ENCODE results near the gene ZFAND5. TPM values are rescaled to one million over a fixed set of nuclear protein-coding genes. Genes with fewer than 3 reads are reported as not detected.

Gene ZFAND5
- total and polyA plus RNA-seq, 2 experiments from 2014 or later, result 138 to 216 TPM

GRCh38 chr9:72309364-72310133 lies 55.5 kb downstream of the ZFAND5 start:
- Mint-ChIP-seq H3K4me3 (no peak overlapping the region), H3K36me3 (ENCODE audit: low read depth) (no peaks in the 10 kb centered on the region), H3K27ac (no peak overlapping the region; the same call in 1 of the 2 replicates), H3K9me3 (no peaks in the 10 kb centered on the region), H3K27me3 (ENCODE audit: insufficient read depth, low read depth, poor library complexity) (no peaks in the 10 kb centered on the region), H3K4me1 (peaks cover 1% of the 10 kb centered on the region; the same call in 2 of the 3 replicates)
- no peak overlapping the region for H3K4me3 ChIP-seq
- no peaks in the 10 kb centered on the region for H3K27me3 ChIP-seq (ENCODE audit: insufficient read depth)
- ATAC-seq (no peak), DNase-seq (ENCODE audit: low spot score) (no peak)
- TF ChIP-seq STAT1 (IDR thresholded peaks at IDR 0.05; ENCODE audit: unreplicated experiment), result no peak
- TF ChIP-seq POLR2AphosphoS5 (IDR thresholded peaks at IDR 0.05; ENCODE audit: low read depth), result no peak
- no peak for TF ChIP-seq NANOG (IDR thresholded peaks at IDR 0.05; ENCODE audit: borderline replicate concordance)
- H3K4me2 ChIP-seq, result no peak overlapping the region
- no peaks in the 10 kb centered on the region for H3K9me2 ChIP-seq (ENCODE audit: insufficient read depth)
- no peaks in the 10 kb centered on the region for H3K79me2 ChIP-seq (replicated peaks; ENCODE audit: insufficient read depth)
- H2AFZ ChIP-seq, result no peak overlapping the region
- H4K20me1 ChIP-seq (replicated peaks; ENCODE audit: insufficient read depth), result no peaks in the 10 kb centered on the region
- no peaks in the 10 kb centered on the region for H3F3A ChIP-seq (replicated peaks; ENCODE audit: low read depth)
- peaks cover 2% of the 10 kb centered on the region for H3K4me1 ChIP-seq (ENCODE audit: insufficient read depth)
- H3K36me3 ChIP-seq (ENCODE audit: insufficient read depth), result no peaks in the 10 kb centered on the region
- no peak overlapping the region for H3K27ac ChIP-seq (ENCODE audit: low read depth)

- Histone ChIP-seq H3K79me2 (replicated peaks; ENCODE audit: insufficient read depth) (no peaks in the 10 kb centered on the region), H3F3A (replicated peaks; ENCODE audit: low read depth) (no peaks in the 10 kb centered on the region), H3K27me3 (ENCODE audit: insufficient read depth) (no peaks in the 10 kb centered on the region), H2AFZ (no peak overlapping the region), H3K9me2 (ENCODE audit: insufficient read depth) (no peaks in the 10 kb centered on the region), H3K4me3 (no peak overlapping the region), H4K20me1 (replicated peaks; ENCODE audit: insufficient read depth) (no peaks in the 10 kb centered on the region), H3K4me2 (no peak overlapping the region), H3K27ac (ENCODE audit: low read depth) (no peak overlapping the region), H3K4me1 (ENCODE audit: insufficient read depth) (no peaks in the 10 kb centered on the region), H3K36me3 (ENCODE audit: insufficient read depth) (no peaks in the 10 kb centered on the region)
- Mint-ChIP-seq H3K4me3 (no peak overlapping the region), H3K4me1 (no peaks in the 10 kb centered on the region), H3K36me3 (ENCODE audit: low read depth) (no peaks in the 10 kb centered on the region), H3K27ac (no peak overlapping the region), H3K27me3 (ENCODE audit: insufficient read depth, low read depth, poor library complexity) (no peaks in the 10 kb centered on the region), H3K9me3 (no peaks in the 10 kb centered on the region)
- DNase-seq (ENCODE audit: low spot score) (no peak), ATAC-seq (no peak)
- TF ChIP-seq CREB1 (CRISPR knock-in tag; IDR thresholded peaks at IDR 0.05; ENCODE audit: low read depth), result no peak
- TF ChIP-seq, protein P1, sequence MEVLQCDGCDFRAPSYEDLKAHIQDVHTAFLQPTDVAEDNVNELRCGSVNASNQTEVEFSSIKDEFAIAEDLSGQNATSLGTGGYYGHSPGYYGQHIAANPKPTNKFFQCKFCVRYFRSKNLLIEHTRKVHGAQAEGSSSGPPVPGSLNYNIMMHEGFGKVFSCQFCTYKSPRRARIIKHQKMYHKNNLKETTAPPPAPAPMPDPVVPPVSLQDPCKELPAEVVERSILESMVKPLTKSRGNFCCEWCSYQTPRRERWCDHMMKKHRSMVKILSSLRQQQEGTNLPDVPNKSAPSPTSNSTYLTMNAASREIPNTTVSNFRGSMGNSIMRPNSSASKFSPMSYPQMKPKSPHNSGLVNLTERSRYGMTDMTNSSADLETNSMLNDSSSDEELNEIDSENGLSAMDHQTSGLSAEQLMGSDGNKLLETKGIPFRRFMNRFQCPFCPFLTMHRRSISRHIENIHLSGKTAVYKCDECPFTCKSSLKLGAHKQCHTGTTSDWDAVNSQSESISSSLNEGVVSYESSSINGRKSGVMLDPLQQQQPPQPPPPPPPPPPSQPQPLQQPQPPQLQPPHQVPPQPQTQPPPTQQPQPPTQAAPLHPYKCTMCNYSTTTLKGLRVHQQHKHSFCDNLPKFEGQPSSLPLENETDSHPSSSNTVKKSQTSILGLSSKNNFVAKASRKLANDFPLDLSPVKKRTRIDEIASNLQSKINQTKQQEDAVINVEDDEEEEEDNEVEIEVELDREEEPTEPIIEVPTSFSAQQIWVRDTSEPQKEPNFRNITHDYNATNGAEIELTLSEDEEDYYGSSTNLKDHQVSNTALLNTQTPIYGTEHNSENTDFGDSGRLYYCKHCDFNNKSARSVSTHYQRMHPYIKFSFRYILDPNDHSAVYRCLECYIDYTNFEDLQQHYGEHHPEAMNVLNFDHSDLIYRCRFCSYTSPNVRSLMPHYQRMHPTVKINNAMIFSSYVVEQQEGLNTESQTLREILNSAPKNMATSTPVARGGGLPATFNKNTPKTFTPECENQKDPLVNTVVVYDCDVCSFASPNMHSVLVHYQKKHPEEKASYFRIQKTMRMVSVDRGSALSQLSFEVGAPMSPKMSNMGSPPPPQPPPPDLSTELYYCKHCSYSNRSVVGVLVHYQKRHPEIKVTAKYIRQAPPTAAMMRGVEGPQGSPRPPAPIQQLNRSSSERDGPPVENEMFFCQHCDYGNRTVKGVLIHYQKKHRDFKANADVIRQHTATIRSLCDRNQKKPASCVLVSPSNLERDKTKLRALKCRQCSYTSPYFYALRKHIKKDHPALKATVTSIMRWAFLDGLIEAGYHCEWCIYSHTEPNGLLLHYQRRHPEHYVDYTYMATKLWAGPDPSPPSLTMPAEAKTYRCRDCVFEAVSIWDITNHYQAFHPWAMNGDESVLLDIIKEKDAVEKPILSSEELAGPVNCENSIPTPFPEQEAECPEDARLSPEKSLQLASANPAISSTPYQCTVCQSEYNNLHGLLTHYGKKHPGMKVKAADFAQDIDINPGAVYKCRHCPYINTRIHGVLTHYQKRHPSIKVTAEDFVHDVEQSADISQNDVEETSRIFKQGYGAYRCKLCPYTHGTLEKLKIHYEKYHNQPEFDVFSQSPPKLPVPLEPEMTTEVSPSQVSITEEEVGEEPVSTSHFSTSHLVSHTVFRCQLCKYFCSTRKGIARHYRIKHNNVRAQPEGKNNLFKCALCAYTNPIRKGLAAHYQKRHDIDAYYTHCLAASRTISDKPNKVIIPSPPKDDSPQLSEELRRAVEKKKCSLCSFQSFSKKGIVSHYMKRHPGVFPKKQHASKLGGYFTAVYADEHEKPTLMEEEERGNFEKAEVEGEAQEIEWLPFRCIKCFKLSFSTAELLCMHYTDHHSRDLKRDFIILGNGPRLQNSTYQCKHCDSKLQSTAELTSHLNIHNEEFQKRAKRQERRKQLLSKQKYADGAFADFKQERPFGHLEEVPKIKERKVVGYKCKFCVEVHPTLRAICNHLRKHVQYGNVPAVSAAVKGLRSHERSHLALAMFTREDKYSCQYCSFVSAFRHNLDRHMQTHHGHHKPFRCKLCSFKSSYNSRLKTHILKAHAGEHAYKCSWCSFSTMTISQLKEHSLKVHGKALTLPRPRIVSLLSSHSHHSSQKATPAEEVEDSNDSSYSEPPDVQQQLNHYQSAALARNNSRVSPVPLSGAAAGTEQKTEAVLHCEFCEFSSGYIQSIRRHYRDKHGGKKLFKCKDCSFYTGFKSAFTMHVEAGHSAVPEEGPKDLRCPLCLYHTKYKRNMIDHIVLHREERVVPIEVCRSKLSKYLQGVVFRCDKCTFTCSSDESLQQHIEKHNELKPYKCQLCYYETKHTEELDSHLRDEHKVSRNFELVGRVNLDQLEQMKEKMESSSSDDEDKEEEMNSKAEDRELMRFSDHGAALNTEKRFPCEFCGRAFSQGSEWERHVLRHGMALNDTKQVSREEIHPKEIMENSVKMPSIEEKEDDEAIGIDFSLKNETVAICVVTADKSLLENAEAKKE (CRISPR knock-in tag; IDR thresholded peaks at IDR 0.05), result no peak
- TF ChIP-seq, protein P2, sequence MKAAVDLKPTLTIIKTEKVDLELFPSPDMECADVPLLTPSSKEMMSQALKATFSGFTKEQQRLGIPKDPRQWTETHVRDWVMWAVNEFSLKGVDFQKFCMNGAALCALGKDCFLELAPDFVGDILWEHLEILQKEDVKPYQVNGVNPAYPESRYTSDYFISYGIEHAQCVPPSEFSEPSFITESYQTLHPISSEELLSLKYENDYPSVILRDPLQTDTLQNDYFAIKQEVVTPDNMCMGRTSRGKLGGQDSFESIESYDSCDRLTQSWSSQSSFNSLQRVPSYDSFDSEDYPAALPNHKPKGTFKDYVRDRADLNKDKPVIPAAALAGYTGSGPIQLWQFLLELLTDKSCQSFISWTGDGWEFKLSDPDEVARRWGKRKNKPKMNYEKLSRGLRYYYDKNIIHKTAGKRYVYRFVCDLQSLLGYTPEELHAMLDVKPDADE (IDR thresholded peaks at IDR 0.05), result no peak
- no peak for TF ChIP-seq NANOG (IDR thresholded peaks at IDR 0.05; ENCODE audit: borderline replicate concordance)
- no peak for TF ChIP-seq EZH2 (IDR thresholded peaks at IDR 0.05; ENCODE audit: low read depth, unreplicated experiment)
- no peak for TF ChIP-seq ZNF331 (CRISPR knock-in tag; IDR thresholded peaks at IDR 0.05; ENCODE audit: low read depth)
- no peak for TF ChIP-seq ZNF114 (CRISPR knock-in tag; IDR thresholded peaks at IDR 0.05)
- no peak for TF ChIP-seq STAT1 (IDR thresholded peaks at IDR 0.05; ENCODE audit: unreplicated experiment)
- TF ChIP-seq EZH2phosphoT487 (IDR thresholded peaks at IDR 0.05; ENCODE audit: unreplicated experiment), result no peak
- TF ChIP-seq, protein P3, sequence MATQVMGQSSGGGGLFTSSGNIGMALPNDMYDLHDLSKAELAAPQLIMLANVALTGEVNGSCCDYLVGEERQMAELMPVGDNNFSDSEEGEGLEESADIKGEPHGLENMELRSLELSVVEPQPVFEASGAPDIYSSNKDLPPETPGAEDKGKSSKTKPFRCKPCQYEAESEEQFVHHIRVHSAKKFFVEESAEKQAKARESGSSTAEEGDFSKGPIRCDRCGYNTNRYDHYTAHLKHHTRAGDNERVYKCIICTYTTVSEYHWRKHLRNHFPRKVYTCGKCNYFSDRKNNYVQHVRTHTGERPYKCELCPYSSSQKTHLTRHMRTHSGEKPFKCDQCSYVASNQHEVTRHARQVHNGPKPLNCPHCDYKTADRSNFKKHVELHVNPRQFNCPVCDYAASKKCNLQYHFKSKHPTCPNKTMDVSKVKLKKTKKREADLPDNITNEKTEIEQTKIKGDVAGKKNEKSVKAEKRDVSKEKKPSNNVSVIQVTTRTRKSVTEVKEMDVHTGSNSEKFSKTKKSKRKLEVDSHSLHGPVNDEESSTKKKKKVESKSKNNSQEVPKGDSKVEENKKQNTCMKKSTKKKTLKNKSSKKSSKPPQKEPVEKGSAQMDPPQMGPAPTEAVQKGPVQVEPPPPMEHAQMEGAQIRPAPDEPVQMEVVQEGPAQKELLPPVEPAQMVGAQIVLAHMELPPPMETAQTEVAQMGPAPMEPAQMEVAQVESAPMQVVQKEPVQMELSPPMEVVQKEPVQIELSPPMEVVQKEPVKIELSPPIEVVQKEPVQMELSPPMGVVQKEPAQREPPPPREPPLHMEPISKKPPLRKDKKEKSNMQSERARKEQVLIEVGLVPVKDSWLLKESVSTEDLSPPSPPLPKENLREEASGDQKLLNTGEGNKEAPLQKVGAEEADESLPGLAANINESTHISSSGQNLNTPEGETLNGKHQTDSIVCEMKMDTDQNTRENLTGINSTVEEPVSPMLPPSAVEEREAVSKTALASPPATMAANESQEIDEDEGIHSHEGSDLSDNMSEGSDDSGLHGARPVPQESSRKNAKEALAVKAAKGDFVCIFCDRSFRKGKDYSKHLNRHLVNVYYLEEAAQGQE (IDR thresholded peaks at IDR 0.05; ENCODE audit: unreplicated experiment), result no peak
Measured at GRCh38 chr9:72306761-72307160, 58.2 kb downstream of the ZFAND5 start.
